GM10266 (cell line): Measurements from ENCODE around the gene TSEN15.

Experiments
- DNase-seq: peaks from one replicate; pipeline ENCODE4 v3.0.0; 2012; ENCODE audit errors: extremely low spot score
- CTCF ChIP-seq: IDR thresholded peaks from 2 replicates; pipeline ENCODE4 v1.5.1; 2012; ENCODE audit warnings: mild to moderate bottlenecking, low read depth; ENCODE audit not compliant: control insufficient read depth, insufficient read depth; ENCODE audit errors: missing control alignments

The TSEN15 gene

GRCh38 chr1:184062640-184063286, 11.2 kb downstream of the TSEN15 start:
- TF ChIP-seq CTCF = no peak
- no peak for DNase-seq

GRCh38 chr1:184065559-184065958, 14.0 kb downstream of the TSEN15 start:
- no peak for TF ChIP-seq CTCF
- no peak for DNase-seq

GRCh38 chr1:184068354-184068753, 16.8 kb downstream of the TSEN15 start:
- TF ChIP-seq CTCF = no peak
- DNase-seq = no peak

- no peak for TF ChIP-seq CTCF
Measured at GRCh38 chr1:184069675-184070074, 18.1 kb downstream of the TSEN15 start.

DNA sequence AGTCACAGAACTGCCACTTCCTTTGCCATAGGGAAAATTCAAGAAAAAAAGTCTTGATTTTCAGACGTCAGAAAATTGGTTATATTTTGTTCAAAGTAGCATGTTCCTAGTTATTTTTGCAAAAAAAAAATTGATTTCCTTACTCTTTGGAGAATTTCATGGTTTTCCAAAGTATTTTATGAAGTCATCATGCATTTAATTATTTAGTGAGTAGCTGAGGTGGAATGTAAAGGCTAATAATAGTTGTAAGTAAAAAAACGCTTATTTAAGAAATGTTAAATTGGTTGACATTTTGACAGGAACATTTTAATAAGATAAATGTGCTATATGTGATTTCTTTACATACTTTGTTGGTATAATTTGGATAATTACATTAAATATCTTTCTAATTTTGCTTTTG, 20.8 kb downstream of the TSEN15 start:
- no peak for DNase-seq
- TF ChIP-seq CTCF = no peak

More at GRCh38 chr1:184069675-184070074, 18.1 kb downstream of the TSEN15 start:
- no peak for DNase-seq

- TF ChIP-seq CTCF = no peak
- DNase-seq = no peak
Measured at GRCh38 chr1:184074383-184074782, 22.9 kb downstream of the TSEN15 start.
